Fibroblast of lung (primary cell): ENCODE measurements around the gene COL1A1. TPM values are rescaled to one million over a fixed set of nuclear protein-coding genes. Genes with fewer than 3 reads are reported as not detected.

Source experiments
- DNase-seq, 2 donors: peaks; one replicate each; pipeline versions ENCODE4 v3.0.0 to v3.0.0-alpha.2; 2010; ENCODE audit warnings: low read depth in 2 of 2
- H2AFZ ChIP-seq: 2 replicates; pipeline ENCODE4 v1.5.1; 2012; ENCODE audit warnings: low read length, control low read depth, inconsistent platforms
- H3K27ac ChIP-seq: 2 replicates; pipeline ENCODE4 v1.5.1; 2011; ENCODE audit warnings: low read length, control low read depth; ENCODE audit not compliant: insufficient read depth
- H3K27me3 ChIP-seq: 2 replicates; pipeline ENCODE4 v1.5.1; 2011; ENCODE audit warnings: mild to moderate bottlenecking, low read length; ENCODE audit not compliant: control insufficient read depth, insufficient read depth
- H3K36me3 ChIP-seq: 2 replicates; pipeline ENCODE4 v1.5.1; 2011; ENCODE audit warnings: low read length; ENCODE audit not compliant: control insufficient read depth, insufficient read depth
- H3K4me1 ChIP-seq: 2 replicates; pipeline ENCODE4 v1.5.1; 2011; ENCODE audit warnings: low read length; ENCODE audit not compliant: control insufficient read depth, insufficient read depth; ENCODE audit errors: extremely low read depth
- H3K4me2 ChIP-seq: 2 replicates; pipeline ENCODE4 v1.5.1; 2011; ENCODE audit warnings: low read length, control low read depth; ENCODE audit not compliant: insufficient read depth; ENCODE audit errors: extremely low read depth
- H3K4me3 ChIP-seq, 4 experiments: fragments of 200-600 bp in 1 of 4; sonication (generic) in 1 of 4; replicated peaks in 1 of 4; 2 replicates each; pipeline ENCODE4 v1.5.1; 2011 to 2016; ENCODE audit warnings: low read length in 4 of 4, low read depth in 3 of 4, mild to moderate bottlenecking in 3 of 4, control low read depth in 2 of 4, inconsistent platforms in 1 of 4, mixed read lengths in 1 of 4; ENCODE audit not compliant: insufficient read depth in 1 of 4; ENCODE audit errors: control extremely low read depth in 1 of 4
- H3K79me2 ChIP-seq: 2 replicates; pipeline ENCODE4 v1.5.1; 2012; ENCODE audit warnings: mild to moderate bottlenecking, low read length, inconsistent platforms; ENCODE audit not compliant: control insufficient read depth, insufficient read depth
- H3K9ac ChIP-seq: 2 replicates; pipeline ENCODE4 v1.5.1; 2011; ENCODE audit warnings: mild to moderate bottlenecking, low read length, control low read depth; ENCODE audit not compliant: insufficient read depth
- H3K9me3 ChIP-seq: 2 replicates; pipeline ENCODE4 v1.5.1; 2012; ENCODE audit warnings: low read depth, low read length; ENCODE audit not compliant: control insufficient read depth, insufficient read depth
- H4K20me1 ChIP-seq: 2 replicates; pipeline ENCODE4 v1.5.1; 2011; ENCODE audit warnings: low read length; ENCODE audit not compliant: control insufficient read depth, insufficient read depth; ENCODE audit errors: extremely low read depth
- EZH2 ChIP-seq: IDR thresholded peaks from 2 replicates; pipeline ENCODE4 v1.5.1; 2012; ENCODE audit warnings: low read length, control low read depth, mild to moderate bottlenecking; ENCODE audit errors: missing control alignments
- polyA plus RNA-seq, 2 donors: library from polyadenylated mRNA; depleted of rRNA in 1 of 2; stranded (reverse) in 1 of 2; unstranded in 1 of 2; fragments of >200 nt; gene quantifications; 2 replicates each; pipeline ENCODE4 v1.2.1, GENCODE V29; 2011 to 2012; ENCODE audit warnings: missing spikeins in 1 of 2
- total RNA-seq: library from RNA; depleted of rRNA; stranded (reverse); fragments of >200 nt; gene quantifications from 2 replicates; pipeline ENCODE4 v1.2.1, GENCODE V29; 2014
- TF ChIP-seq, protein P1 (sequence below), 2 donors: IDR thresholded peaks in 1 of 2; conservative IDR thresholded peaks in 1 of 2; 1 replicate in 1 of 2; 2 replicates in 1 of 2; pipeline ENCODE4 v1.5.1; 2011 to 2012; ENCODE audit warnings: low read length in 2 of 2, control low read depth in 1 of 2, inconsistent platforms in 1 of 2, low read depth in 1 of 2, mild to moderate bottlenecking in 1 of 2

The COL1A1 gene
- total and polyA plus RNA-seq, 2 donors (not counting 1 experiment from before 2014, with no cell fraction given): 541 to 584 TPM

DNA sequence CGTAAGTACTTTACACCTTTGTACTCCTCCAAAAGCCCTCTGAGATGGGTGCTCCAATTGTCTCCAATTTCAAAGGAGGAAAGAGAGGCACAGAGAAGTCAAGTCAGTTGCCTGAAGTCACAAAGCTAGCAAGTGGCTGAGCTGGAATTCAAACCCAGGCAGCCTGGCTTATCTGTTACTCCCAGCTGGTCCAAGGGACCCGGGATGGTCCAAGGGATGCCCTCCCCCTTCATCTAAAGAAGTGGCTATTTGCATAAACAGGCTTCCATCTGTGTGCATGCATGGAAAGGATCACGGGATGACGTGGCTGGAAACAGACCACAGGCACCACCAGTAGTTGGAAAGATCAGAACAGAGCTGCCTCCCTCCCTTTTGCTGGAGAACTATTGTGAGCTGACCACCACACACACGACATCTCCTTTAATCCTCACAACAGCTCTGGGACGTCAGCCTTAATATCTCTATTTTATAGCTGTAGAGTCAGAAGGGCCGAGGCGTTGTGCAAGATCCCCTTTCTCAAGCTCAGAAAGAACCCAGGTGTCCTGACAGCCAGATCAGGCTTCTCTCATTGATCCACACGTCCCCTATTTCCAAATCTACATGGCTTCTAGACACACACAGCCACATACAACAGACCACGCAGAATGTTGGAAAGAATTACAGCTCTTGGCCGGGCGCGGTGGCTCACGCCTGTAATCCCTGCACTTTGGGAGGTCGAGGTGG lies 10.9 kb upstream of the COL1A1 start:
- H2AFZ ChIP-seq: no peak overlapping the region
- H3K79me2 ChIP-seq: no peaks in the 10 kb centered on the region
- H3K9me3 ChIP-seq: no peaks in the 10 kb centered on the region
- TF ChIP-seq, protein P1, sequence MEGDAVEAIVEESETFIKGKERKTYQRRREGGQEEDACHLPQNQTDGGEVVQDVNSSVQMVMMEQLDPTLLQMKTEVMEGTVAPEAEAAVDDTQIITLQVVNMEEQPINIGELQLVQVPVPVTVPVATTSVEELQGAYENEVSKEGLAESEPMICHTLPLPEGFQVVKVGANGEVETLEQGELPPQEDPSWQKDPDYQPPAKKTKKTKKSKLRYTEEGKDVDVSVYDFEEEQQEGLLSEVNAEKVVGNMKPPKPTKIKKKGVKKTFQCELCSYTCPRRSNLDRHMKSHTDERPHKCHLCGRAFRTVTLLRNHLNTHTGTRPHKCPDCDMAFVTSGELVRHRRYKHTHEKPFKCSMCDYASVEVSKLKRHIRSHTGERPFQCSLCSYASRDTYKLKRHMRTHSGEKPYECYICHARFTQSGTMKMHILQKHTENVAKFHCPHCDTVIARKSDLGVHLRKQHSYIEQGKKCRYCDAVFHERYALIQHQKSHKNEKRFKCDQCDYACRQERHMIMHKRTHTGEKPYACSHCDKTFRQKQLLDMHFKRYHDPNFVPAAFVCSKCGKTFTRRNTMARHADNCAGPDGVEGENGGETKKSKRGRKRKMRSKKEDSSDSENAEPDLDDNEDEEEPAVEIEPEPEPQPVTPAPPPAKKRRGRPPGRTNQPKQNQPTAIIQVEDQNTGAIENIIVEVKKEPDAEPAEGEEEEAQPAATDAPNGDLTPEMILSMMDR (conservative IDR thresholded peaks at IDR 0.05 in 1 of 2, IDR thresholded peaks at IDR 0.05 in 1 of 2; ENCODE audit: low read depth in 1 of 2, low read length in 2 of 2): no peak
- no peak for TF ChIP-seq EZH2
- no peaks in the 10 kb centered on the region for H4K20me1 ChIP-seq
- peak overlapping the region; percentile 100 for H3K27ac ChIP-seq
- H3K27me3 ChIP-seq: no peaks in the 10 kb centered on the region
- peaks cover 52% of the 10 kb centered on the region for H3K4me1 ChIP-seq
- H3K4me2 ChIP-seq: peak overlapping the region; percentile 6
- H3K9ac ChIP-seq: no peak overlapping the region
- H3K36me3 ChIP-seq: no peaks in the 10 kb centered on the region
- peak; percentile 84 to 85 for DNase-seq
- H3K4me3 ChIP-seq: no peak overlapping the region

GRCh38 chr17:50211249-50212120 lies 10.1 kb upstream of the COL1A1 start:
- H3K4me1 ChIP-seq: peaks cover 51% of the 10 kb centered on the region
- peak overlapping the region in 1 of 4 experiments; percentile 52 for H3K4me3 ChIP-seq
- no peak for DNase-seq

More at GRCh38 chr17:50211249-50212120, 10.1 kb upstream of the COL1A1 start:
- no peaks in the 10 kb centered on the region for H3K9me3 ChIP-seq
- H4K20me1 ChIP-seq: no peaks in the 10 kb centered on the region
- H3K79me2 ChIP-seq: no peaks in the 10 kb centered on the region
- peak overlapping the region; percentile 88 for H3K9ac ChIP-seq
- peak overlapping the region; percentile 85 for H3K4me2 ChIP-seq
- no peak overlapping the region for H2AFZ ChIP-seq
- TF ChIP-seq, protein P1 (conservative IDR thresholded peaks at IDR 0.05 in 1 of 2, IDR thresholded peaks at IDR 0.05 in 1 of 2; ENCODE audit: low read depth in 1 of 2, low read length in 2 of 2): no peak
- no peak for TF ChIP-seq EZH2
- H3K27me3 ChIP-seq: no peaks in the 10 kb centered on the region
- peak overlapping the region; percentile 100 for H3K27ac ChIP-seq
- H3K36me3 ChIP-seq: no peaks in the 10 kb centered on the region
